Neutrophil (primary cell): Measurements from ENCODE around the gene PLS3.

ENCODE experiments used
- H3K27ac ChIP-seq: fragments of 200-600 bp; sonication (generic); 2 replicates; pipeline ENCODE4 v1.5.1; 2016; ENCODE audit warnings: mild to moderate bottlenecking, moderate library complexity
- H3K27me3 ChIP-seq: fragments of 200-600 bp; sonication (generic); 2 replicates; pipeline ENCODE4 v1.6.0; 2016; ENCODE audit warnings: mild to moderate bottlenecking
- H3K36me3 ChIP-seq: fragments of 200-600 bp; sonication (generic); 2 replicates; pipeline ENCODE4 v1.5.1; 2017
- H3K4me1 ChIP-seq, 2 experiments: fragments of 200-600 bp in 1 of 2; sonication (generic) in 1 of 2; 1 replicate in 1 of 2; 2 replicates in 1 of 2; pipeline versions ENCODE4 v1.5.1 to v1.6.1; 2013 to 2016; ENCODE audit warnings: low read depth in 1 of 2, low read length in 1 of 2, mild to moderate bottlenecking in 1 of 2, moderate library complexity in 1 of 2; ENCODE audit not compliant: control insufficient read depth in 1 of 2, insufficient read depth in 1 of 2
- H3K4me3 ChIP-seq, 2 experiments: fragments of 200-600 bp in 1 of 2; sonication (generic) in 1 of 2; 1 replicate in 1 of 2; 2 replicates in 1 of 2; pipeline ENCODE4 v1.5.1; 2013 to 2016; ENCODE audit warnings: low read depth in 1 of 2, low read length in 1 of 2, mild to moderate bottlenecking in 1 of 2, moderate library complexity in 1 of 2
- H3K9me3 ChIP-seq: fragments of 200-600 bp; sonication (generic); 2 replicates; pipeline ENCODE4 v1.5.1; 2016
- CTCF ChIP-seq: fragments of 200-600 bp; sonication (generic); IDR thresholded peaks from 2 replicates; pipeline ENCODE4 v1.5.1; 2016; ENCODE audit warnings: antibody characterized with exemption

The PLS3 gene

GRCh38 chrX:115696039-115696438, 135.1 kb downstream of the PLS3 start:
- H3K4me1 ChIP-seq, result no peaks in the 10 kb centered on the region
- H3K9me3 ChIP-seq, result no peaks in the 10 kb centered on the region
- TF ChIP-seq CTCF, result no peak
- no peak overlapping the region for H3K4me3 ChIP-seq
- H3K27ac ChIP-seq, result no peak overlapping the region
- H3K27me3 ChIP-seq, result no peaks in the 10 kb centered on the region
- no peaks in the 10 kb centered on the region for H3K36me3 ChIP-seq

DNA sequence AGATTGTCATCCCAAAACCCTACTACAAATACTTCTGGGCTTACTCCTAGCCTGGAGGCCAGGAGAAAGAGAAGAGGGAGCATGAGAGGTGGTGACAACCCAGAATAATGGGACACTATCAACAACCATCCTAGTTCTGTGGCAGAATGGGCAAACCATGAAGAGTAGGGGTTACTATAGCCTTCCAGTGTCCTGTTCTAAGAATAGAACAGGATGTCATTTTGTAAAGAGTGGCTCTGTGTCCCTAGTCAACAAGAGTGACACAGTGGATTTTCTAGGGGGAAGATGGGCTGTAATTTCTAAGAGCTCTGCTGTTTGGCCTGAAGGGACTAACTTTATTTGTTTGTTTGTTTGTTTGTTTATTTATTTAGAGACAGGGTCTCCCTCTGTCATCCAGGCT, 136.0 kb downstream of the PLS3 start:
- TF ChIP-seq CTCF, result no peak
- H3K27me3 ChIP-seq, result no peaks in the 10 kb centered on the region
- H3K27ac ChIP-seq, result no peak overlapping the region
- no peaks in the 10 kb centered on the region for H3K9me3 ChIP-seq
- no peaks in the 10 kb centered on the region for H3K36me3 ChIP-seq
- no peak overlapping the region for H3K4me3 ChIP-seq
- no peaks in the 10 kb centered on the region for H3K4me1 ChIP-seq

GRCh38 chrX:115697806-115698205, 136.8 kb downstream of the PLS3 start:
- no peaks in the 10 kb centered on the region for H3K4me1 ChIP-seq
- H3K36me3 ChIP-seq, result no peaks in the 10 kb centered on the region
- H3K27me3 ChIP-seq, result no peaks in the 10 kb centered on the region
- no peaks in the 10 kb centered on the region for H3K9me3 ChIP-seq
- no peak overlapping the region for H3K4me3 ChIP-seq
- no peak overlapping the region for H3K27ac ChIP-seq
- TF ChIP-seq CTCF, result no peak
